Superior temporal gyrus (tissue), 1 donor: ENCODE results near the gene TNNT3.

Experiments
- DNase-seq: peaks from one replicate; pipeline ENCODE4 v3.0.0-alpha.2; 2016; ENCODE audit errors: extremely low spot score

TNNT3 gene

GRCh38 chr11:1896923-1897322, 22.6 kb upstream of the TNNT3 start:
- DNase-seq, result no peak

- no peak for DNase-seq
These were observed 20.4 kb upstream of the TNNT3 start for GRCh38 chr11:1899090-1899489.

- no peak for DNase-seq
These were observed 19.8 kb upstream of the TNNT3 start for GRCh38 chr11:1899686-1900085.

GRCh38 chr11:1906181-1906580, 13.3 kb upstream of the TNNT3 start:
- no peak for DNase-seq

- DNase-seq, result no peak
These were observed 12.7 kb upstream of the TNNT3 start for GRCh38 chr11:1906611-1907423.

GRCh38 chr11:1908618-1909017, 10.9 kb upstream of the TNNT3 start:
- no peak for DNase-seq

GRCh38 chr11:1909524-1909923, 10.0 kb upstream of the TNNT3 start:
- DNase-seq, result no peak

GRCh38 chr11:1912289-1912878, 7.1 kb upstream of the TNNT3 start:
- no peak for DNase-seq

- DNase-seq, result no peak
These were observed 6.0 kb upstream of the TNNT3 start for GRCh38 chr11:1913271-1914060.

- no peak for DNase-seq
These were observed 3.7 kb upstream of the TNNT3 start for GRCh38 chr11:1915795-1916131.

- DNase-seq, result no peak
These were observed 3.1 kb upstream of the TNNT3 start for GRCh38 chr11:1916132-1916985.

GRCh38 chr11:1916986-1917522, 2.4 kb upstream of the TNNT3 start:
- DNase-seq, result no peak

- DNase-seq, result no peak
These were observed 1.7 kb upstream of the TNNT3 start for GRCh38 chr11:1917523-1918435.

GRCh38 chr11:1918436-1919315, 827 bp upstream of the TNNT3 start:
- no peak for DNase-seq

GRCh38 chr11:1920128-1920908, 815 bp downstream of the TNNT3 start:
- no peak for DNase-seq

- DNase-seq, result no peak
These were observed 1.5 kb downstream of the TNNT3 start for GRCh38 chr11:1920909-1921573.

GRCh38 chr11:1921574-1922141, 2.2 kb downstream of the TNNT3 start:
- no peak for DNase-seq
